Jurkat, Clone E6-1 (cell line): ENCODE results near the gene C4BPB.

Experiments used
- DNase-seq: peaks from one replicate; pipeline ENCODE4 v3.0.0-alpha.2; 2011; ENCODE audit warnings: low read depth, low spot score
- H3K4me3 ChIP-seq: 2 replicates; pipeline ENCODE4 v1.5.1; 2011; ENCODE audit warnings: mild to moderate bottlenecking, low read length, control low read depth, moderate library complexity

Gene C4BPB

DNA sequence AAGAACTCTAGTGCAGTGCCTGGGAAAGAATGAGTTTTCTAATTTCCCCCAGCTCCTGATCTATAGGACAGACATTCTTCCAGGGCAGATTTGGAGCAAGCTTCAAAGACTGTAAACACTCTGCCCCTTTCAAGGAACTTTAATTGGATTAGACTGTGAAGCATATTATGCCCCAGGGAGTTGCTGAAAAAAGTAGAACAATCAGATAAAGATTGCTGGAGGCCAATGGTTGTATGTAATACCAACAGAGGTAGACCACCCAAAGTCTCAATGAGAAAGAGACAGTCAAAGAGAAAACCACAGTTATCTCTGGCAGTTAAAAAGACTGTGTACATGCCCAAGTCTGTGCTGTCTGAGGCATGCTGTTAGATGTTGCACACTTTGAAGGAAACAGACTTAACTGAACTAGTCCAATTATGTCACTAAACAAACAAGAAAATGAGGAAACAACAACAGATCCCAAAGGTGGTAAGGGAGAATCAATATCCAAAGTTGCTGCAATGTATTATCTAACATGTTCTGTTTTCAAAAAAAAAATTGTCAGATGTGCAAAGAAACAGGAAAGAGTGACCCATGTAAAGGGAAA is 39.8 kb downstream of the C4BPB start:
- H3K4me3 ChIP-seq = no peak overlapping the region
- DNase-seq = no peak

- no peak overlapping the region for H3K4me3 ChIP-seq
- no peak for DNase-seq
These were observed 40.4 kb downstream of the C4BPB start for GRCh38 chr1:207129053-207129452.

- no peak overlapping the region for H3K4me3 ChIP-seq
- DNase-seq = no peak
These were observed 41.8 kb downstream of the C4BPB start for GRCh38 chr1:207130252-207131036.

GRCh38 chr1:207131163-207131562 is 42.5 kb downstream of the C4BPB start:
- no peak for DNase-seq
- H3K4me3 ChIP-seq = no peak overlapping the region

DNA sequence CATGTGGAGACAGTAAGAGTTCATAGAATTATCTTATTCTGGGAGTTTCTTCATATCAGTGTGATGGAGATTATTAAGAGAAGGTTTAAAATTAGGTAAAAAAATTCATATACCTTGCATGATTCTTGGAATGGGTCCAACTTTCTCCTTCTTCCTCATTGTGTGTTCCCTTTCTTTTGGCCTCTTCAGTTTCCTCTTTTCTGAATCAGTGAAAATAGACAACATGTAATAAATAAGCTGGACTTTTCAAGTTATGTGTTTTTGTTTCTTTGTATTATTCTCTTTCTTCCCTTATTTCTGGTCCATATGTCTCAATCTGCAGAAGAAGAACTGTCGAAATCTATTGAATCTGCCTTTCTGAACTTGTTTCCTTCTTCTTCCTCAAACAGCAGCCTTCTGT is 45.9 kb downstream of the C4BPB start:
- no peak for DNase-seq
- H3K4me3 ChIP-seq = no peak overlapping the region

DNA sequence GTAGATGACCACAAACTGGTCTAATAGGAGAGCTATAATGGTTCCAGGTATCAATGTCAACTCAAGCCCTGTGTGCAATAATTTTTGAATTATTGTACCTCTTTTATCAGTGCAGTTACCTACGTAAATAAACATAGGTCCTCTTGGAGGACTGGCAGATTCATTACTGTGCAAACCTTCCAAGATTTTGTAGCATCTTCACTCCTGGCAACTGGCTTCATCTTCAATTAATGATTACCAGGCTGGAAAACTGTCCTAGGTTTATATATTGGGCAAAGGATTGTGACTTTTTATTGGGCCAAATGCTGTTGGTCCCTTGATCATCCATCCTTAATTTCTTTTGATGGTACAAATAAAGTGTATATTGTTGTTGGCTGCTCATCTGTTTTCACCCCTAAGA is 51.0 kb downstream of the C4BPB start:
- no peak overlapping the region for H3K4me3 ChIP-seq
- no peak for DNase-seq

GRCh38 chr1:207140536-207140935 is 51.9 kb downstream of the C4BPB start:
- no peak for DNase-seq
- no peak overlapping the region for H3K4me3 ChIP-seq

GRCh38 chr1:207145401-207146058 is 56.9 kb downstream of the C4BPB start:
- no peak overlapping the region for H3K4me3 ChIP-seq
- DNase-seq = no peak
